T-helper 17 cell (primary cell): ENCODE measurements around the gene CRYZL1. TPM values are rescaled to one million over a fixed set of nuclear protein-coding genes. Genes with fewer than 3 reads are reported as not detected.
"Not testable (repeated sequence)": the region's sequence is repeated elsewhere in the genome, so short reads cannot be mapped to it uniquely, and the experiment has no call there.

ENCODE experiments used
- ATAC-seq: fragments of 150-1000 bp; cut with Tn5 transposase; 2 replicates; pipeline ENCODE4 v1.10.0; 2021; ENCODE audit warnings: mild to moderate bottlenecking, moderate library complexity
- DNase-seq, 3 donors: peaks; one replicate each; pipeline versions ENCODE4 v3.0.0 to v3.0.0-alpha.2; 2020 to 2021
- H3K9me3 ChIP-seq: one replicate; pipeline ENCODE4 v1.7.0; 2013; ENCODE audit warnings: low read length, mild to moderate bottlenecking; ENCODE audit not compliant: control insufficient read depth, poor library complexity, severe bottlenecking
- H3K27ac Mint-ChIP-seq: one replicate; pipeline ENCODE4 v1.8.0; 2022; ENCODE audit warnings: mild to moderate bottlenecking, moderate library complexity, mixed read lengths
- H3K27me3 Mint-ChIP-seq: one replicate; pipeline ENCODE4 v1.8.0; 2022; ENCODE audit warnings: mixed read lengths
- H3K36me3 Mint-ChIP-seq: one replicate; pipeline ENCODE4 v1.8.0; 2022; ENCODE audit warnings: low read depth, mixed read lengths
- H3K4me1 Mint-ChIP-seq: one replicate; pipeline ENCODE4 v1.8.0; 2022; ENCODE audit warnings: mild to moderate bottlenecking, mixed read lengths
- H3K4me3 Mint-ChIP-seq: one replicate; pipeline ENCODE4 v1.8.0; 2022; ENCODE audit warnings: mild to moderate bottlenecking, moderate library complexity, mixed read lengths
- total RNA-seq, 4 donors: library from RNA in 2 of 4; stranded (reverse) in 2 of 4; gene quantifications; one replicate each; pipeline ENCODE4 v1.2.3 and lab custom pipeline; 2022 to 2026

The CRYZL1 gene
- total RNA-seq, 2 donors from 2014 or later: 23.2 to 23.7 TPM

GRCh38 chr21:33587792-33588484 lies 53.6 kb downstream of the CRYZL1 start:
- H3K27me3 Mint-ChIP-seq: no peaks in the 10 kb centered on the region
- DNase-seq: peak in 1 of 3 donors; percentile 13
- H3K4me1 Mint-ChIP-seq: peaks cover 7% of the 10 kb centered on the region
- peak overlapping the region; percentile 94 for H3K4me3 Mint-ChIP-seq
- no peaks in the 10 kb centered on the region for H3K9me3 ChIP-seq
- peak overlapping the region; percentile 87 for H3K27ac Mint-ChIP-seq
- H3K36me3 Mint-ChIP-seq: no peaks in the 10 kb centered on the region
- ATAC-seq: peak; percentile 14

- Mint-ChIP-seq H3K27me3 (no peaks in the 10 kb centered on the region), H3K4me1 (peaks cover 7% of the 10 kb centered on the region), H3K4me3 (peak overlapping the region; percentile 70), H3K27ac (no peak overlapping the region), H3K36me3 (peaks cover under 1% of the 10 kb centered on the region)
- no peaks in the 10 kb centered on the region for H3K9me3 ChIP-seq
- no peak for DNase-seq
- no peak for ATAC-seq
These were observed 54.6 kb downstream of the CRYZL1 start for GRCh38 chr21:33586927-33587326.

GRCh38 chr21:33584455-33584854 lies 57.1 kb downstream of the CRYZL1 start:
- H3K27me3 Mint-ChIP-seq: no peaks in the 10 kb centered on the region
- H3K36me3 Mint-ChIP-seq: peaks cover 2% of the 10 kb centered on the region
- no peaks in the 10 kb centered on the region for H3K9me3 ChIP-seq

GRCh38 chr21:33578959-33579542 lies 62.5 kb downstream of the CRYZL1 start:
- ATAC-seq: no peak
- no peak overlapping the region for H3K4me3 Mint-ChIP-seq
- no peaks in the 10 kb centered on the region for H3K4me1 Mint-ChIP-seq
- H3K27me3 Mint-ChIP-seq: no peaks in the 10 kb centered on the region
- no peaks in the 10 kb centered on the region for H3K9me3 ChIP-seq
- H3K27ac Mint-ChIP-seq: peak overlapping the region; percentile 54
- no peak for DNase-seq
- peaks cover 2% of the 10 kb centered on the region for H3K36me3 Mint-ChIP-seq

More at GRCh38 chr21:33584455-33584854, 57.1 kb downstream of the CRYZL1 start:
- H3K27ac Mint-ChIP-seq: no peak overlapping the region
- no peak overlapping the region for H3K4me3 Mint-ChIP-seq
- peaks cover 7% of the 10 kb centered on the region for H3K4me1 Mint-ChIP-seq
- DNase-seq (no peak), ATAC-seq (no peak)

GRCh38 chr21:33578214-33578613 lies 63.3 kb downstream of the CRYZL1 start:
- H3K4me1 Mint-ChIP-seq: no peaks in the 10 kb centered on the region
- H3K27ac Mint-ChIP-seq: no peak overlapping the region
- H3K36me3 Mint-ChIP-seq: peaks cover 2% of the 10 kb centered on the region

GRCh38 chr21:33576741-33577141 lies 64.8 kb downstream of the CRYZL1 start:
- not testable (repeated sequence) for DNase-seq, ATAC-seq, H3K9me3 ChIP-seq, H3K4me3 Mint-ChIP-seq, H3K27ac Mint-ChIP-seq, H3K36me3 Mint-ChIP-seq, H3K27me3 Mint-ChIP-seq, H3K4me1 Mint-ChIP-seq

More at GRCh38 chr21:33578214-33578613, 63.3 kb downstream of the CRYZL1 start:
- Mint-ChIP-seq H3K27me3 (no peaks in the 10 kb centered on the region), H3K4me3 (no peak overlapping the region)
- H3K9me3 ChIP-seq: no peaks in the 10 kb centered on the region
- DNase-seq: no peak
- no peak for ATAC-seq

- Mint-ChIP-seq H3K4me3 (no peak overlapping the region), H3K27me3 (no peaks in the 10 kb centered on the region), H3K36me3 (peaks cover 3% of the 10 kb centered on the region), H3K4me1 (peaks cover 8% of the 10 kb centered on the region), H3K27ac (peak overlapping the region; percentile 41)
- no peak for ATAC-seq
- no peak for DNase-seq
- H3K9me3 ChIP-seq: no peaks in the 10 kb centered on the region
These were observed 69.2 kb downstream of the CRYZL1 start for GRCh38 chr21:33572350-33572749.

GRCh38 chr21:33569991-33570390 lies 71.5 kb downstream of the CRYZL1 start:
- peak overlapping the region; percentile 67 for H3K27ac Mint-ChIP-seq
- H3K9me3 ChIP-seq: no peaks in the 10 kb centered on the region
- no peaks in the 10 kb centered on the region for H3K27me3 Mint-ChIP-seq
- peaks cover 10% of the 10 kb centered on the region for H3K4me1 Mint-ChIP-seq
- no peak for ATAC-seq
- peaks cover 3% of the 10 kb centered on the region for H3K36me3 Mint-ChIP-seq
- H3K4me3 Mint-ChIP-seq: no peak overlapping the region
- DNase-seq: no peak

GRCh38 chr21:33568448-33568847 lies 73.1 kb downstream of the CRYZL1 start:
- Mint-ChIP-seq H3K27me3 (no peaks in the 10 kb centered on the region), H3K27ac (peak overlapping the region; percentile 65), H3K4me3 (no peak overlapping the region), H3K36me3 (peaks cover 5% of the 10 kb centered on the region), H3K4me1 (peaks cover 13% of the 10 kb centered on the region)
- DNase-seq (no peak), ATAC-seq (no peak)
- no peaks in the 10 kb centered on the region for H3K9me3 ChIP-seq

- peaks cover 13% of the 10 kb centered on the region for H3K4me1 Mint-ChIP-seq
- peaks cover 5% of the 10 kb centered on the region for H3K36me3 Mint-ChIP-seq
- DNase-seq (no peak), ATAC-seq (no peak)
- no peak overlapping the region for H3K4me3 Mint-ChIP-seq
- H3K27me3 Mint-ChIP-seq: no peaks in the 10 kb centered on the region
- H3K27ac Mint-ChIP-seq: peak overlapping the region; percentile 65
- H3K9me3 ChIP-seq: no peaks in the 10 kb centered on the region
These were observed 73.6 kb downstream of the CRYZL1 start for GRCh38 chr21:33567914-33568313.

GRCh38 chr21:33566514-33566913 lies 75.0 kb downstream of the CRYZL1 start:
- Mint-ChIP-seq H3K36me3 (peaks cover 5% of the 10 kb centered on the region), H3K27ac (peak overlapping the region; percentile 65), H3K4me1 (peaks cover 16% of the 10 kb centered on the region), H3K4me3 (no peak overlapping the region), H3K27me3 (no peaks in the 10 kb centered on the region)
- H3K9me3 ChIP-seq: no peaks in the 10 kb centered on the region
- DNase-seq (no peak), ATAC-seq (no peak)

- Mint-ChIP-seq H3K27ac (peak overlapping the region; percentile 19), H3K36me3 (peaks cover 8% of the 10 kb centered on the region)
- ATAC-seq: no peak
These were observed 79.2 kb downstream of the CRYZL1 start for GRCh38 chr21:33562389-33562788.

GRCh38 chr21:33561373-33561772 lies 80.2 kb downstream of the CRYZL1 start:
- ATAC-seq (no peak), DNase-seq (no peak)
- no peaks in the 10 kb centered on the region for H3K9me3 ChIP-seq
- Mint-ChIP-seq H3K27ac (peak overlapping the region; percentile 84), H3K4me1 (peaks cover 23% of the 10 kb centered on the region), H3K36me3 (peaks cover 8% of the 10 kb centered on the region), H3K4me3 (no peak overlapping the region), H3K27me3 (no peaks in the 10 kb centered on the region)

More at GRCh38 chr21:33562389-33562788, 79.2 kb downstream of the CRYZL1 start:
- DNase-seq: no peak
- Mint-ChIP-seq H3K4me3 (no peak overlapping the region), H3K27me3 (no peaks in the 10 kb centered on the region), H3K4me1 (peaks cover 21% of the 10 kb centered on the region)
- H3K9me3 ChIP-seq: no peaks in the 10 kb centered on the region

- no peak for DNase-seq
- peak overlapping the region; percentile 84 for H3K27ac Mint-ChIP-seq
- H3K4me3 Mint-ChIP-seq: no peak overlapping the region
- peaks cover 27% of the 10 kb centered on the region for H3K4me1 Mint-ChIP-seq
- H3K27me3 Mint-ChIP-seq: no peaks in the 10 kb centered on the region
- no peak for ATAC-seq
- H3K36me3 Mint-ChIP-seq: peaks cover 10% of the 10 kb centered on the region
- H3K9me3 ChIP-seq: no peaks in the 10 kb centered on the region
These were observed 80.6 kb downstream of the CRYZL1 start for GRCh38 chr21:33560965-33561364.
